GM19468 (cell line): ENCODE results near the gene SPACA7.

ENCODE experiments used
- ATAC-seq: cut with Tn5 transposase; IDR thresholded peaks from one replicate; pipeline ENCODE4 v1.9.1; 2021; ENCODE audit warnings: mild to moderate bottlenecking, moderate library complexity, moderate number of reproducible peaks; ENCODE audit not compliant: unreplicated experiment; ENCODE audit errors: extremely low read depth

The SPACA7 gene

GRCh38 chr13:112376050-112376681 is at the start of gene SPACA7:
SPACA7 (plus strand) TSS chr13:112376355; CDS start chr13:112376386, 31 bp downstream.
- no peak for ATAC-seq

GRCh38 chr13:112326821-112327370 is 49.3 kb upstream of the SPACA7 start:
- no peak for ATAC-seq

- no peak for ATAC-seq
These were observed 47.2 kb upstream of the SPACA7 start for GRCh38 chr13:112328936-112329335.

GRCh38 chr13:112329376-112329775 is 46.8 kb upstream of the SPACA7 start:
- no peak for ATAC-seq

GRCh38 chr13:112330066-112330465 is 46.1 kb upstream of the SPACA7 start:
- no peak for ATAC-seq

GRCh38 chr13:112330479-112331381 is 45.4 kb upstream of the SPACA7 start:
- ATAC-seq, result no peak

GRCh38 chr13:112331675-112332074 is 44.5 kb upstream of the SPACA7 start:
- no peak for ATAC-seq

- no peak for ATAC-seq
These were observed 43.4 kb upstream of the SPACA7 start for GRCh38 chr13:112332727-112333126.

- ATAC-seq, result no peak
These were observed 42.2 kb upstream of the SPACA7 start for GRCh38 chr13:112333756-112334543.

- no peak for ATAC-seq
These were observed 41.0 kb upstream of the SPACA7 start for GRCh38 chr13:112335135-112335534.

- ATAC-seq, result no peak
These were observed 34.7 kb upstream of the SPACA7 start for GRCh38 chr13:112341446-112341845.

GRCh38 chr13:112341976-112342735 is 34.0 kb upstream of the SPACA7 start:
- no peak for ATAC-seq

- ATAC-seq, result no peak
These were observed 33.3 kb upstream of the SPACA7 start for GRCh38 chr13:112342841-112343361.

GRCh38 chr13:112343591-112343990 is 32.6 kb upstream of the SPACA7 start:
- ATAC-seq, result no peak

GRCh38 chr13:112345826-112346172 is 30.4 kb upstream of the SPACA7 start:
- no peak for ATAC-seq

GRCh38 chr13:112346173-112346898 is 29.8 kb upstream of the SPACA7 start:
- no peak for ATAC-seq

- ATAC-seq, result no peak
These were observed 29.3 kb upstream of the SPACA7 start for GRCh38 chr13:112346899-112347229.

- ATAC-seq, result no peak
These were observed 28.2 kb upstream of the SPACA7 start for GRCh38 chr13:112347986-112348385.
